CD14-positive monocyte (primary cell): ENCODE data around the gene THAP6. TPM values are rescaled to one million over a fixed set of nuclear protein-coding genes. Genes with fewer than 3 reads are reported as not detected.
A peak's percentile ranks its signal among the peaks of the same experiment; 100 is the strongest.

Experiments
- DNase-seq, 3 donors: peaks; one replicate each; pipeline ENCODE4 v3.0.0-alpha.2; 2011 to 2022
- H2AFZ ChIP-seq: 2 replicates; pipeline ENCODE4 v1.6.0; 2012; ENCODE audit warnings: mild to moderate bottlenecking, low read depth, low read length, inconsistent platforms; ENCODE audit not compliant: insufficient read depth, poor library complexity, severe bottlenecking
- H3K27ac ChIP-seq, 2 donors: 1 replicate in 1 of 2; 2 replicates in 1 of 2; pipeline ENCODE4 v1.5.1; 2012 to 2013; ENCODE audit warnings: low read length in 2 of 2, control low read depth in 1 of 2, inconsistent platforms in 1 of 2, low read depth in 1 of 2, mild to moderate bottlenecking in 1 of 2
- H3K27me3 ChIP-seq, 2 donors: one replicate each; pipeline versions ENCODE4 v1.6.0 to v1.6.1; 2011 to 2013; ENCODE audit warnings: low read length in 2 of 2; ENCODE audit not compliant: control insufficient read depth in 2 of 2, insufficient read depth in 2 of 2
- H3K36me3 ChIP-seq, 2 donors: replicated peaks in 1 of 2; 1 replicate in 1 of 2; 2 replicates in 1 of 2; pipeline versions ENCODE4 v1.5.1 to v1.6.1; 2012 to 2013; ENCODE audit warnings: low read length in 2 of 2, control low read depth in 1 of 2, inconsistent platforms in 1 of 2, mild to moderate bottlenecking in 1 of 2; ENCODE audit not compliant: insufficient read depth in 2 of 2, control insufficient read depth in 1 of 2
- H3K4me1 ChIP-seq, 2 donors: 1 replicate in 1 of 2; 2 replicates in 1 of 2; pipeline versions ENCODE4 v1.5.1 to v1.6.1; 2012 to 2013; ENCODE audit warnings: low read length in 2 of 2, control low read depth in 1 of 2, inconsistent platforms in 1 of 2, mild to moderate bottlenecking in 1 of 2, moderate library complexity in 1 of 2; ENCODE audit not compliant: insufficient read depth in 2 of 2, control insufficient read depth in 1 of 2
- H3K4me2 ChIP-seq: replicated peaks from 2 replicates; pipeline ENCODE3; 2012; ENCODE audit warnings: low read length, moderate library complexity, mild to moderate bottlenecking; ENCODE audit not compliant: poor library complexity, severe bottlenecking; ENCODE audit errors: extremely low read depth
- H3K4me3 ChIP-seq, 3 experiments: fragments of 200-600 bp in 1 of 3; sonication (generic) in 1 of 3; replicated peaks in 1 of 3; 1 replicate in 2 of 3; 2 replicates in 1 of 3; pipeline ENCODE4 v1.5.1; 2011 to 2013; ENCODE audit warnings: low read length in 3 of 3, mild to moderate bottlenecking in 3 of 3, control low read depth in 2 of 3, low read depth in 2 of 3, inconsistent platforms in 1 of 3, moderate library complexity in 1 of 3
- H3K79me2 ChIP-seq: 2 replicates; pipeline ENCODE4 v1.6.0; 2012; ENCODE audit warnings: mild to moderate bottlenecking, control low read depth, inconsistent platforms, low read length, moderate library complexity; ENCODE audit not compliant: insufficient read depth
- H3K9ac ChIP-seq: 2 replicates; pipeline ENCODE4 v1.6.0; 2017; ENCODE audit warnings: low read length, mild to moderate bottlenecking; ENCODE audit not compliant: insufficient read depth, poor library complexity, severe bottlenecking
- H3K9me3 ChIP-seq, 2 donors: replicated peaks in 1 of 2; 1 replicate in 1 of 2; 2 replicates in 1 of 2; pipeline versions ENCODE4 v1.5.1 to v1.6.1; 2012 to 2013; ENCODE audit warnings: low read length in 2 of 2, control low read depth in 1 of 2; ENCODE audit not compliant: control insufficient read depth in 1 of 2, insufficient read depth in 1 of 2
- H4K20me1 ChIP-seq: 2 replicates; pipeline ENCODE4 v1.6.0; 2012; ENCODE audit warnings: mild to moderate bottlenecking, low read length, control low read depth, moderate library complexity; ENCODE audit not compliant: insufficient read depth
- H3K27ac Mint-ChIP-seq, 7 donors: one replicate each; pipeline ENCODE4 v1.8.0; 2020; ENCODE audit warnings: mild to moderate bottlenecking in 7 of 7, mixed read lengths in 7 of 7, moderate library complexity in 6 of 7, inconsistent platforms in 2 of 7
- H3K27me3 Mint-ChIP-seq, 3 donors: one replicate each; pipeline ENCODE4 v1.8.0; 2021 to 2022; ENCODE audit warnings: low read depth in 3 of 3, mild to moderate bottlenecking in 3 of 3, mixed read lengths in 3 of 3, moderate library complexity in 3 of 3, inconsistent platforms in 1 of 3
- H3K36me3 Mint-ChIP-seq, 2 donors: one replicate each; pipeline ENCODE4 v1.8.0; 2020; ENCODE audit warnings: mixed read lengths in 2 of 2, inconsistent platforms in 1 of 2, mild to moderate bottlenecking in 1 of 2
- H3K4me1 Mint-ChIP-seq: one replicate; pipeline ENCODE4 v1.8.0; 2020; ENCODE audit warnings: mild to moderate bottlenecking, mixed read lengths
- H3K4me3 Mint-ChIP-seq, 2 donors: one replicate each; pipeline ENCODE4 v1.8.0; 2020; ENCODE audit warnings: mild to moderate bottlenecking in 2 of 2, mixed read lengths in 2 of 2, moderate library complexity in 1 of 2
- H3K9me3 Mint-ChIP-seq, 7 donors: one replicate each; pipeline ENCODE4 v1.8.0; 2020 to 2022; ENCODE audit warnings: mixed read lengths in 7 of 7, mild to moderate bottlenecking in 6 of 7, moderate library complexity in 6 of 7, inconsistent platforms in 2 of 7
- WGBS: methylation state at CpG from one replicate; pipeline ENCODE4 v1.1.5; 2013; ENCODE audit warnings: missing lambda C conversion rate; ENCODE audit not compliant: insufficient coverage; 5-methylcytosine and 5-hydroxymethylcytosine counted together
- intact Hi-C, 2 donors: fragments of 100-400 bp; cut with micrococcal nuclease; formaldehyde crosslinking; loops; one replicate each; pipeline versions ENCODE4 v1.15.0 to v1.15.1; 2023
- polyA plus RNA-seq, 3 donors: library from polyadenylated mRNA; depleted of rRNA in 1 of 3; unstranded in 2 of 3; stranded (reverse) in 1 of 3; fragments of 300-500 nt in 2 of 3; fragments of >200 nt in 1 of 3; fragmentation: Illumina TruSeq in 2 of 3; gene quantifications; 1 replicate in 2 of 3; 2 replicates in 1 of 3; pipeline ENCODE4 v1.2.3, GENCODE V29; 2012 to 2021
- TF ChIP-seq, protein P1 (sequence below): fragments of 200-600 bp; IDR thresholded peaks from one replicate; pipeline ENCODE4 v1.8.0; 2022; ENCODE audit warnings: antibody characterized with exemption, mild to moderate bottlenecking

The THAP6 gene
- polyA plus RNA-seq, 3 donors, result 2.3 to 6.1 (median 5.6) TPM

DNA sequence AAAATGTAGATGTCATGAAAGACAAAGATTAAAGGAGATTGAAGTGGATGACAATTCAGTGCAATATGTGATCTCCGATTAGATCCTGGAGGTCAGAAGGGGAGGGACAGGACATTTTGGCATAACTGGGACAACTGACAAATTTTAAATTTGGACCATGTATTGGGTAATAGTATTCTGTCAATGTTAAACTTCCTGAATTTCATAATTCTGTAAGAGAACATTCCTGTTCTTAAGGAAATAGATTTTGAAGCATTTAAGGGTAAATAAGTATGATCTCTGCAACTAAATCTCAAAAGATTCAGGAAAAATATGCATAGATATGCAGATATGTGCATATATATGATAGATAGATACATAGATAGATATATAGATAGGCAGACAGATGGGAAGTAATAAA is 52.6 kb downstream of the THAP6 start:
- Histone ChIP-seq H3K9me3 (no peaks in the 10 kb centered on the region), H3K9ac (no peak overlapping the region), H3K4me1 (peaks cover 35 to 40% of the 10 kb centered on the region in 2 donors), H3K79me2 (no peaks in the 10 kb centered on the region), H3K27ac (peak overlapping the region in 1 of 2 donors; percentile 63), H3K27me3 (no peaks in the 10 kb centered on the region), H3K4me2 (peak overlapping the region; percentile 48), H3K36me3 (no peaks in the 10 kb centered on the region), H3K4me3 (peak overlapping the region in 1 of 3 experiments; percentile 36), H2AFZ (no peak overlapping the region), H4K20me1 (no peaks in the 10 kb centered on the region)
- Mint-ChIP-seq H3K27ac (peak overlapping the region in 2 of 7 donors; percentile 53 to 83), H3K36me3 (no peaks in the 10 kb centered on the region), H3K27me3 (peaks cover 0 to 1% (median 1%) of the 10 kb centered on the region in 3 donors), H3K4me1 (peaks cover 40% of the 10 kb centered on the region), H3K4me3 (peak overlapping the region in 1 of 2 donors; percentile 46), H3K9me3 (peaks cover 0 to 6% (median 0%) of the 10 kb centered on the region in 7 donors)
- peak in 2 of 3 donors; percentile 21 to 25 for DNase-seq
- TF ChIP-seq, protein P1, sequence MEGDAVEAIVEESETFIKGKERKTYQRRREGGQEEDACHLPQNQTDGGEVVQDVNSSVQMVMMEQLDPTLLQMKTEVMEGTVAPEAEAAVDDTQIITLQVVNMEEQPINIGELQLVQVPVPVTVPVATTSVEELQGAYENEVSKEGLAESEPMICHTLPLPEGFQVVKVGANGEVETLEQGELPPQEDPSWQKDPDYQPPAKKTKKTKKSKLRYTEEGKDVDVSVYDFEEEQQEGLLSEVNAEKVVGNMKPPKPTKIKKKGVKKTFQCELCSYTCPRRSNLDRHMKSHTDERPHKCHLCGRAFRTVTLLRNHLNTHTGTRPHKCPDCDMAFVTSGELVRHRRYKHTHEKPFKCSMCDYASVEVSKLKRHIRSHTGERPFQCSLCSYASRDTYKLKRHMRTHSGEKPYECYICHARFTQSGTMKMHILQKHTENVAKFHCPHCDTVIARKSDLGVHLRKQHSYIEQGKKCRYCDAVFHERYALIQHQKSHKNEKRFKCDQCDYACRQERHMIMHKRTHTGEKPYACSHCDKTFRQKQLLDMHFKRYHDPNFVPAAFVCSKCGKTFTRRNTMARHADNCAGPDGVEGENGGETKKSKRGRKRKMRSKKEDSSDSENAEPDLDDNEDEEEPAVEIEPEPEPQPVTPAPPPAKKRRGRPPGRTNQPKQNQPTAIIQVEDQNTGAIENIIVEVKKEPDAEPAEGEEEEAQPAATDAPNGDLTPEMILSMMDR, result no peak
- WGBS, result 0% methylated on average over 1 of the region's 1 CpG
- intact Hi-C loops, result no loop called here

DNA sequence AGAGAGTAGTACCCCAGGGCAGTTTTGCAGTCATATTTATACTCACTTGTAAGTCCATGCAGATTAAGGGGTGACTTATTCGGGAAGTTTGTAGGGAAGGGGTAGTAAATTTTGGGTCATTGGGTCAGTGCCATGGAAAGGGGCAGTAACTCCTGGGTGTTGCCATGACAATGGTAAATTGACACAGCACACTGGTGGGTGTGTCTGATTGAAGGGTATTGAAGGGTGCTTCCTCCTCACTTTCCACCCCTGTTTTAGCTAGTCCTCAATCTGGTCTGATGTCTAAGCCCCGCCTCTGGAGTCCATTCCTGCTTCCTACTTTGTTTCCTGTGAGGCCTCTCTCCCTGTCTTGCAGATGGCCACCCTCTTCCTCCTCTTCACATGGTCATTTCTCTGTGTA is 53.5 kb downstream of the THAP6 start:
- Mint-ChIP-seq H3K4me1 (peaks cover 38% of the 10 kb centered on the region), H3K36me3 (no peaks in the 10 kb centered on the region), H3K9me3 (peaks cover 0 to 6% (median 0%) of the 10 kb centered on the region in 7 donors), H3K27ac (peak overlapping the region in 5 of 7 donors; percentile 38 to 83 (median 73)), H3K27me3 (peaks cover 0 to 1% (median 1%) of the 10 kb centered on the region in 3 donors), H3K4me3 (peak overlapping the region in 1 of 2 donors; percentile 11)
- H3K9me3 ChIP-seq, result no peaks in the 10 kb centered on the region
- peaks cover 33 to 38% of the 10 kb centered on the region in 2 donors for H3K4me1 ChIP-seq
- H4K20me1 ChIP-seq, result no peaks in the 10 kb centered on the region
- H2AFZ ChIP-seq, result peak overlapping the region; percentile 63
- no peaks in the 10 kb centered on the region for H3K36me3 ChIP-seq
- TF ChIP-seq, protein P1, result no peak
- H3K9ac ChIP-seq, result no peak overlapping the region
- intact Hi-C loops, result no loop called here
- H3K79me2 ChIP-seq, result no peaks in the 10 kb centered on the region
- no peak for DNase-seq
- peak overlapping the region; percentile 48 for H3K4me2 ChIP-seq
- WGBS, result no CpG with 5 or more reads among the region's 2 CpGs
- H3K27me3 ChIP-seq, result no peaks in the 10 kb centered on the region
- H3K4me3 ChIP-seq, result peak overlapping the region in 1 of 3 experiments; percentile 36
- peak overlapping the region in 1 of 2 donors; percentile 63 for H3K27ac ChIP-seq

Other genes with a start within 250 kb of the THAP6 start
- gene RCHY1, start 70 bp upstream of the THAP6 start, polyA plus RNA-seq, result 10 to 100 TPM; 22.5 to 44.1 (median 23.0) TPM
- not detected for gene ODAPH, start 41.6 kb downstream of the THAP6 start, polyA plus RNA-seq
- gene CDKL2, start 116.1 kb downstream of the THAP6 start, polyA plus RNA-seq, result not detected
- 10 to 100 TPM; 32.5 to 92.3 (median 74.2) TPM for gene G3BP2, start 158.9 kb downstream of the THAP6 start, polyA plus RNA-seq
- gene USO1, start 210.1 kb downstream of the THAP6 start, polyA plus RNA-seq, result 10 to 100 TPM; 15.4 to 26.9 (median 17.5) TPM